HepG2 (cell line): ENCODE results near the gene INTU. TPM values are rescaled to one million over a fixed set of nuclear protein-coding genes. Genes with fewer than 3 reads are reported as not detected.

Experiments used
- CBX2 ChIP-seq, 2 experiments: fragments of 200-600 bp in 1 of 2; sonication (generic); formaldehyde crosslinking in 1 of 2; IDR thresholded peaks; 2 replicates each; pipeline versions ENCODE4 v1.7.0 to v1.8.1; 2018 to 2022; ENCODE audit warnings: low read depth in 2 of 2, low read length in 1 of 2, mild to moderate bottlenecking in 1 of 2, missing genetic modification reagents in 1 of 2
- CCDC6 ChIP-seq: sonication (generic); formaldehyde crosslinking; IDR thresholded peaks from 2 replicates; pipeline ENCODE4 v1.8.1; 2022; ENCODE audit warnings: mild to moderate bottlenecking, missing genetic modification reagents, moderate library complexity
- CENPX ChIP-seq: sonication (generic); formaldehyde crosslinking; IDR thresholded peaks from 2 replicates; pipeline ENCODE4 v1.9.0; 2021; ENCODE audit warnings: mild to moderate bottlenecking, missing genetic modification reagents, moderate library complexity
- DDIT3 ChIP-seq: sonication (generic); formaldehyde crosslinking; IDR thresholded peaks from 2 replicates; pipeline ENCODE4 v1.4.0; 2020; ENCODE audit warnings: mild to moderate bottlenecking, missing genetic modification reagents
- GATAD2A ChIP-seq: IDR thresholded peaks from 2 replicates; pipeline ENCODE4 v1.6.1; 2016
- GZF1 ChIP-seq: sonication (generic); formaldehyde crosslinking; IDR thresholded peaks from 2 replicates; pipeline ENCODE4 v1.5.1; 2020; ENCODE audit warnings: mild to moderate bottlenecking, missing genetic modification reagents
- HMG20B ChIP-seq: conservative IDR thresholded peaks from 2 replicates; pipeline ENCODE4 v1.6.1; 2016; ENCODE audit warnings: missing genetic modification reagents, missing compliant biosample characterization
- HOXA3 ChIP-seq: sonication (generic); formaldehyde crosslinking; IDR thresholded peaks from 2 replicates; pipeline ENCODE4 v1.5.0; 2020; ENCODE audit warnings: missing genetic modification reagents
- KDM5B ChIP-seq: sonication (generic); formaldehyde crosslinking; IDR thresholded peaks from 2 replicates; pipeline ENCODE4 v1.4.0; 2020; ENCODE audit warnings: missing genetic modification reagents, mild to moderate bottlenecking, borderline replicate concordance
- KDM6A ChIP-seq: IDR thresholded peaks from 2 replicates; pipeline ENCODE4 v1.6.1; 2016; ENCODE audit warnings: low read depth
- KLF15 ChIP-seq: sonication (generic); formaldehyde crosslinking; IDR thresholded peaks from 2 replicates; pipeline ENCODE4 v1.8.1; 2023; ENCODE audit warnings: borderline replicate concordance, mild to moderate bottlenecking, inconsistent platforms, missing genetic modification reagents, mixed read lengths
- PHF21A ChIP-seq: sonication (generic); formaldehyde crosslinking; IDR thresholded peaks from 2 replicates; pipeline ENCODE4 v1.5.0; 2020; ENCODE audit warnings: mild to moderate bottlenecking, missing genetic modification reagents
- PRPF4 ChIP-seq: fragments of 200-400 bp; formaldehyde crosslinking; IDR thresholded peaks from 2 replicates; pipeline ENCODE4 v1.6.1; 2016; ENCODE audit warnings: low read length, low read depth; ENCODE audit not compliant: poor library complexity, severe bottlenecking
- RBFOX2 ChIP-seq: fragments of 200-400 bp; formaldehyde crosslinking; IDR thresholded peaks from 2 replicates; pipeline ENCODE4 v1.6.1; 2017; ENCODE audit warnings: low read depth, mild to moderate bottlenecking, low read length
- REL ChIP-seq: sonication (generic); formaldehyde crosslinking; conservative IDR thresholded peaks from 2 replicates; pipeline ENCODE4 v1.8.0; 2022; ENCODE audit warnings: mild to moderate bottlenecking, missing genetic modification reagents, moderate library complexity
- SYNCRIP ChIP-seq: fragments of 200-400 bp; formaldehyde crosslinking; IDR thresholded peaks from 2 replicates; pipeline ENCODE4 v1.6.1; 2018; ENCODE audit warnings: mild to moderate bottlenecking, low read depth, low read length; ENCODE audit not compliant: insufficient read depth
- ZFP91 ChIP-seq: sonication (generic); formaldehyde crosslinking; IDR thresholded peaks from 2 replicates; pipeline ENCODE4 v1.9.0; 2022; ENCODE audit warnings: missing genetic modification reagents, mild to moderate bottlenecking, borderline replicate concordance
- ZMAT3 ChIP-seq: sonication (generic); formaldehyde crosslinking; conservative IDR thresholded peaks from 2 replicates; pipeline ENCODE4 v1.7.0; 2021; ENCODE audit warnings: missing genetic modification reagents
- ZMYM2 ChIP-seq: sonication (generic); formaldehyde crosslinking; IDR thresholded peaks from 2 replicates; pipeline ENCODE4 v1.8.0; 2022; ENCODE audit warnings: mild to moderate bottlenecking, missing genetic modification reagents
- ZNF12 ChIP-seq: sonication (generic); formaldehyde crosslinking; IDR thresholded peaks from 2 replicates; pipeline ENCODE4 v1.5.0; 2020; ENCODE audit warnings: missing genetic modification reagents
- ZNF224 ChIP-seq: sonication (generic); formaldehyde crosslinking; IDR thresholded peaks from 2 replicates; pipeline ENCODE4 v1.5.0; 2020; ENCODE audit warnings: mild to moderate bottlenecking, missing genetic modification reagents
- ZNF343 ChIP-seq: sonication (generic); formaldehyde crosslinking; IDR thresholded peaks from 2 replicates; pipeline ENCODE4 v1.4.0; 2020; ENCODE audit warnings: mild to moderate bottlenecking, missing genetic modification reagents
- ZNF383 ChIP-seq: sonication (generic); formaldehyde crosslinking; IDR thresholded peaks from 2 replicates; pipeline ENCODE4 v1.4.0; 2020; ENCODE audit warnings: missing genetic modification reagents, mild to moderate bottlenecking, borderline replicate concordance
- ZNF547 ChIP-seq: sonication (generic); formaldehyde crosslinking; IDR thresholded peaks from 2 replicates; pipeline ENCODE4 v1.5.1; 2020; ENCODE audit warnings: mild to moderate bottlenecking, missing genetic modification reagents
- ZNF614 ChIP-seq: IDR thresholded peaks from 2 replicates; pipeline ENCODE4 v1.6.1; 2018; ENCODE audit warnings: missing biosample characterization, missing genetic modification reagents, inconsistent platforms, borderline replicate concordance
- polyA plus RNA-seq, 8 experiments: library from polyadenylated mRNA; depleted of rRNA in 3 of 8; stranded (reverse) in 7 of 8; unstranded in 1 of 8; fragments of >200 nt; fragmentation: Illumina TruSeq in 4 of 8; extraction: Trizol in 4 of 8; gene quantifications; 2 replicates each; pipeline versions ENCODE4 v1.2.1 to v1.2.3, GENCODE V29; 2011 to 2016; ENCODE audit warnings: low read depth in 4 of 8, missing spikeins in 1 of 8, mixed read lengths in 1 of 8; ENCODE audit not compliant: insufficient read depth in 1 of 8
- total RNA-seq, 5 experiments: library from RNA; depleted of rRNA; stranded (reverse); fragments of >200 nt; fragmentation: Illumina TruSeq; extraction: Trizol; gene quantifications; 2 replicates each; pipeline ENCODE4 v1.2.3, GENCODE V29; 2016; ENCODE audit warnings: low read depth in 1 of 5
- TF ChIP-seq, protein P1 (sequence below): IDR thresholded peaks from 2 replicates; pipeline ENCODE4 v1.6.1; 2016; ENCODE audit warnings: missing compliant biosample characterization, missing genetic modification reagents, borderline replicate concordance
- TF ChIP-seq, protein P2 (sequence below): IDR thresholded peaks from 2 replicates; pipeline ENCODE4 v1.6.1; 2016; ENCODE audit warnings: missing compliant biosample characterization, missing genetic modification reagents, borderline replicate concordance

Gene INTU
- total and polyA plus RNA-seq, 2 of the 13 experiments (the other 11 are each of a cell fraction or from before 2014, with no cell fraction given): 5.3 to 6.2 TPM

DNA sequence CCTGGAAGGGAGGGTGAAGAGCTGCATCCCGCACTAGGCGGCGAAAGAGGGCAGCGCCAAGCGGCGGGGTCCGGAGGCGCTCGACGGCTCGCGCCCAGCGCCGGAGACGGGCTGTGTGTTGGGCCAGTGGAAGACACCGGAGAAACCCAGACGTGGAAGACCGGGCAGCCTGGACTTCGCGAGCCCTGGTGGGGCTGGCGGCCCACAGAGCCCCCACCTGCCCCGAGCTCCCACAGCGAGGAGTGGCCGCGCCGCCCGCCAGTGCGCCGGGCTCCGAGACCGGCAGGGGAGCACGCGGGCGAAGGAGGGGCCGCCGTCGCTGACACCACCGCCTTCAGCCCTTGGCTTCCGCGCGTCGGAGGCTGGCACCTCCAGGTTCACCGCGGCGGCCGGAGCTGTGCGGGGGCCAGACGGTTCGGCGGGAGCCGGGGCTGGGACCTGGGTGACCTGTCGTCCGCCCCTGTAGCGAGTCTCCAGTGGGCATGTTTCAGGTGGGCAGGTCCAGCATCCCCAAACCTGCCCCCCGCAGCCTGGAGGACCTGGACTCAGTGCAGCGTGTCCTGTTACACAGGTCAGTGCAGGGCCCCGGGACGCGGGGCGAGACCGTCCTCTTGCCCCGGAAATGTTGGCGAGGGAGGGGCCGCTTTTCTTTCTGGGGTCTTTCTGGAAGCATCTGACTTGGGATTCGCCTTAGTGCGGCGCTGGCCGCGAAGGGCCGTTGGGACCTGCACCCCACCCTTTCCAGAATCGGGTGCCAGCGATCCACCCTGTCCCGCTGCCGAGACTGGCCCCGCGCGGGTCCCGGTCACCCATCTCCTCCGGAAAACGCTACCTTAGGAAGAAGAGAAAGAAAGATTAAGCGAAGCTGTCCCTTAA, 9.6 kb upstream of the INTU start (continued):
- no peak for TF ChIP-seq KDM6A
- TF ChIP-seq GATAD2A (CRISPR knock-in tag): 0 out of 2 replicates have a peak, but pooled peaks have one; percentile 14
- no peak for TF ChIP-seq REL (CRISPR knock-in tag)
- 0 out of 2 replicates have a peak, but pooled peaks have one; percentile 56 for TF ChIP-seq ZNF547 (CRISPR knock-in tag)
- no peak for TF ChIP-seq ZNF12 (CRISPR knock-in tag)
- TF ChIP-seq ZNF343 (CRISPR knock-in tag): no peak
- no peak for TF ChIP-seq SYNCRIP
- no peak for TF ChIP-seq HMG20B
- TF ChIP-seq RBFOX2: no peak
- TF ChIP-seq PRPF4: no peak
- TF ChIP-seq KLF15: no peak
- TF ChIP-seq, protein P1, sequence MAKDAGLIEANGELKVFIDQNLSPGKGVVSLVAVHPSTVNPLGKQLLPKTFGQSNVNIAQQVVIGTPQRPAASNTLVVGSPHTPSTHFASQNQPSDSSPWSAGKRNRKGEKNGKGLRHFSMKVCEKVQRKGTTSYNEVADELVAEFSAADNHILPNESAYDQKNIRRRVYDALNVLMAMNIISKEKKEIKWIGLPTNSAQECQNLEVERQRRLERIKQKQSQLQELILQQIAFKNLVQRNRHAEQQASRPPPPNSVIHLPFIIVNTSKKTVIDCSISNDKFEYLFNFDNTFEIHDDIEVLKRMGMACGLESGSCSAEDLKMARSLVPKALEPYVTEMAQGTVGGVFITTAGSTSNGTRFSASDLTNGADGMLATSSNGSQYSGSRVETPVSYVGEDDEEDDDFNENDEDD: peak; percentile 44; the same call in 1 of the 2 replicates
- no peak for TF ChIP-seq GZF1 (CRISPR knock-in tag)
- no peak for TF ChIP-seq CENPX (CRISPR knock-in tag)
- TF ChIP-seq CCDC6 (CRISPR knock-in tag): no peak
- TF ChIP-seq ZNF224 (CRISPR knock-in tag): no peak
- no peak for TF ChIP-seq CBX2 (IDR thresholded peaks at IDR 0.05; ENCODE audit: low read depth, low read length)
- no peak for TF ChIP-seq CBX2 (CRISPR knock-in tag; IDR thresholded peaks at IDR 0.05; ENCODE audit: low read depth)
- peak; percentile 81; the same call in 1 of the 2 replicates for TF ChIP-seq KDM5B (CRISPR knock-in tag)
- TF ChIP-seq DDIT3 (CRISPR knock-in tag): no peak
- peak; percentile 65; the same call in 1 of the 2 replicates for TF ChIP-seq ZMYM2 (CRISPR knock-in tag)
- no peak for TF ChIP-seq ZMAT3 (CRISPR knock-in tag)
- TF ChIP-seq ZFP91 (CRISPR knock-in tag): peak; percentile 68; the same call in 1 of the 2 replicates
- no peak for TF ChIP-seq PHF21A (CRISPR knock-in tag)
- TF ChIP-seq, protein P2, sequence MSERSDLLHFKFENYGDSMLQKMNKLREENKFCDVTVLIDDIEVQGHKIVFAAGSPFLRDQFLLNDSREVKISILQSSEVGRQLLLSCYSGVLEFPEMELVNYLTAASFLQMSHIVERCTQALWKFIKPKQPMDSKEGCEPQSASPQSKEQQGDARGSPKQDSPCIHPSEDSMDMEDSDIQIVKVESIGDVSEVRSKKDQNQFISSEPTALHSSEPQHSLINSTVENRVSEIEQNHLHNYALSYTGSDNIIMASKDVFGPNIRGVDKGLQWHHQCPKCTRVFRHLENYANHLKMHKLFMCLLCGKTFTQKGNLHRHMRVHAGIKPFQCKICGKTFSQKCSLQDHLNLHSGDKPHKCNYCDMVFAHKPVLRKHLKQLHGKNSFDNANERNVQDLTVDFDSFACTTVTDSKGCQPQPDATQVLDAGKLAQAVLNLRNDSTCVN: no peak
- TF ChIP-seq ZNF614: no peak
- TF ChIP-seq HOXA3 (CRISPR knock-in tag): no peak
- TF ChIP-seq ZNF383: no peak
